Loucy (cell line): ENCODE measurements around the gene ATP11C.

ENCODE experiments used
- CTCF ChIP-seq: fragments of 200-600 bp; sonication (generic); conservative IDR thresholded peaks from 2 replicates; pipeline ENCODE4 v1.5.1; 2014; ENCODE audit warnings: mild to moderate bottlenecking, antibody characterized with exemption, low read length
- EZH2phosphoT487 ChIP-seq: fragments of 200-600 bp; IDR thresholded peaks from 2 replicates; pipeline ENCODE4 v1.6.1; 2018; ENCODE audit warnings: antibody characterized with exemption, mild to moderate bottlenecking, moderate library complexity, borderline replicate concordance

GRCh38 chrX:139770366-139770765 lies 162.5 kb downstream of the ATP11C start:
- no peak for TF ChIP-seq CTCF
- no peak for TF ChIP-seq EZH2phosphoT487
